ENCODE measurements around the gene MRPS2. TPM values are rescaled to one million over a fixed set of nuclear protein-coding genes. Genes with fewer than 3 reads are reported as not detected.

MRPS2 gene
- total and polyA plus RNA-seq, 7 donors, result 30.0 to 61.6 (median 37.7) TPM

DNA sequence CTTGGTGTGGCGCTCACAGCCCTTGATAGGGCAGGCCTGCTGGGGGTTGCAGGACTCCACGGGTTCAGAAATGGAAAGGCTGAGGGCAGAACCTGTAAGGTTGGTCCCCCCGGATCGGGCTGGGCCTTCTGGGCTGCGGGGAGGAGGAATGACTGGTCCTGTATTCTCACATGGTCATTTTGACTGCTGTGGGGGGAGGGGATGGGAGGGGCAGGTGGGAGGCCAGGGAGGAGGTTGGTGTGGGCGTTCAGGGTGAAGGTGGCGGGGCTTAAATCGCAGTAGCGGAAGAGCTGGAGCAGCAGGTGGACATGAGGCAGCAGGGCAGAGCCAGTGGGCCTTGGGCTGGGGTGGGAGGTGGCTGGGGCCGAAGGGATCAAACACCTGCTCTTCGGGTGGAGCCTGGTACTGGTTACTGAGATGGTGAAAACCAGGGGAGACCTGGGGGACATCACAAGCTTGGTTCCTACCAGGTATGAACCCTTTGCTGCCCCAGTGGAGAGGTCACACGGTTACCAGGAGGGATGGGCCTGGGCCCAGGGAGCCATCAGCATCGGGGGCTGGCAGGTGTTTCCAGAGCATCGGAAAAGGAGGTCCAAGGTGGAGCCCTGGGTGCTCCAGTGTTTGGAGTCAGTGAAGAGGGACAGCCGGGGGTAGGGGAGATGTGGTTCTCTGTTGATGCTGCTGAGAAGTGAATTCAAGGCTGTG lies 1.8 kb downstream of the MRPS2 start:
- H3K9me3 ChIP-seq, result no peaks in the 10 kb centered on the region
- intact Hi-C loops (cut with DNase I), result no loop called here
- H3K4me1 ChIP-seq, result peaks cover 0 to 34% (median 27%) of the 10 kb centered on the region in 4 donors
- H3K4me3 ChIP-seq, result peak overlapping the region in 2 of 4 donors; percentile 90 to 92
- H3K27me3 ChIP-seq, result no peaks in the 10 kb centered on the region
- TF ChIP-seq POLR2AphosphoS5 (IDR thresholded peaks at IDR 0.05), result no peak
- TF ChIP-seq POLR2A (IDR thresholded peaks at IDR 0.05), result no peak
- no peak for TF ChIP-seq EP300 (IDR thresholded peaks at IDR 0.05)
- TF ChIP-seq, protein P1, sequence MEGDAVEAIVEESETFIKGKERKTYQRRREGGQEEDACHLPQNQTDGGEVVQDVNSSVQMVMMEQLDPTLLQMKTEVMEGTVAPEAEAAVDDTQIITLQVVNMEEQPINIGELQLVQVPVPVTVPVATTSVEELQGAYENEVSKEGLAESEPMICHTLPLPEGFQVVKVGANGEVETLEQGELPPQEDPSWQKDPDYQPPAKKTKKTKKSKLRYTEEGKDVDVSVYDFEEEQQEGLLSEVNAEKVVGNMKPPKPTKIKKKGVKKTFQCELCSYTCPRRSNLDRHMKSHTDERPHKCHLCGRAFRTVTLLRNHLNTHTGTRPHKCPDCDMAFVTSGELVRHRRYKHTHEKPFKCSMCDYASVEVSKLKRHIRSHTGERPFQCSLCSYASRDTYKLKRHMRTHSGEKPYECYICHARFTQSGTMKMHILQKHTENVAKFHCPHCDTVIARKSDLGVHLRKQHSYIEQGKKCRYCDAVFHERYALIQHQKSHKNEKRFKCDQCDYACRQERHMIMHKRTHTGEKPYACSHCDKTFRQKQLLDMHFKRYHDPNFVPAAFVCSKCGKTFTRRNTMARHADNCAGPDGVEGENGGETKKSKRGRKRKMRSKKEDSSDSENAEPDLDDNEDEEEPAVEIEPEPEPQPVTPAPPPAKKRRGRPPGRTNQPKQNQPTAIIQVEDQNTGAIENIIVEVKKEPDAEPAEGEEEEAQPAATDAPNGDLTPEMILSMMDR (IDR thresholded peaks at IDR 0.05), result no peak
- no peak overlapping the region for H3K27ac ChIP-seq
- DNase-seq, result peak; percentile 46
- WGBS, 2 donors, result 86 to 90% methylated on average over 15 of the region's 15 CpGs
- peaks cover 9 to 38% (median 20%) of the 10 kb centered on the region in 4 donors for H3K36me3 ChIP-seq

DNA sequence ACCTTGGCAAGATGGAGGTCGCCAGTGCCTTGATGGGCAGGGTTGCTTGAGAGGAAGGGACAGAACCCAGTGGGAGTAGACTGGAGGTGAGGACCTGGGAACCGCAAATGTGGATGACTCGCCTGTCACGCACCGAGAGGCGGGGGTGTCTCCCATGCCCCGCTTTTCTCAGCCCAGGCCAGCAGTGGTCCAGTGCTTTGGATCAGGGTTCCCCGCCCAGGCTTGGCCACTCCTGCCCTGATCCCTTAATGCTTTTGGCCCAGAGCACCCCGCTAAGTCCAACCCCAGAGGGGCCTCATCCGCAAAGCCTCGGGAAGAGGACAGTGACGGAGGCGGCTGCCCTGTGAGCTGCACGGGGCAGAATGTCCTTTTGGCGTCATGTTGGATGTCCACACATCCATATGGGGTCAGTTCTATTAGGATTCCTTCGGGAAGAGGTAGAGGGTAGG lies 2.4 kb downstream of the MRPS2 start:
- Histone ChIP-seq H3K36me3 (peaks cover 9 to 38% (median 20%) of the 10 kb centered on the region in 4 donors), H3K9me3 (no peaks in the 10 kb centered on the region), H3K27me3 (no peaks in the 10 kb centered on the region), H3K27ac (no peak overlapping the region), H3K4me3 (no peak overlapping the region), H3K4me1 (peaks cover 0 to 34% (median 27%) of the 10 kb centered on the region in 4 donors)
- WGBS, 2 donors, result 89 to 95% methylated on average over 16 of the region's 16 CpGs
- intact Hi-C loops (cut with DNase I), result no loop called here
- TF ChIP-seq EP300 (IDR thresholded peaks at IDR 0.05) (no peak), POLR2AphosphoS5 (IDR thresholded peaks at IDR 0.05) (no peak), POLR2A (IDR thresholded peaks at IDR 0.05) (no peak)
- TF ChIP-seq, protein P1 (IDR thresholded peaks at IDR 0.05), result no peak
- peak; percentile 40 for DNase-seq

DNA sequence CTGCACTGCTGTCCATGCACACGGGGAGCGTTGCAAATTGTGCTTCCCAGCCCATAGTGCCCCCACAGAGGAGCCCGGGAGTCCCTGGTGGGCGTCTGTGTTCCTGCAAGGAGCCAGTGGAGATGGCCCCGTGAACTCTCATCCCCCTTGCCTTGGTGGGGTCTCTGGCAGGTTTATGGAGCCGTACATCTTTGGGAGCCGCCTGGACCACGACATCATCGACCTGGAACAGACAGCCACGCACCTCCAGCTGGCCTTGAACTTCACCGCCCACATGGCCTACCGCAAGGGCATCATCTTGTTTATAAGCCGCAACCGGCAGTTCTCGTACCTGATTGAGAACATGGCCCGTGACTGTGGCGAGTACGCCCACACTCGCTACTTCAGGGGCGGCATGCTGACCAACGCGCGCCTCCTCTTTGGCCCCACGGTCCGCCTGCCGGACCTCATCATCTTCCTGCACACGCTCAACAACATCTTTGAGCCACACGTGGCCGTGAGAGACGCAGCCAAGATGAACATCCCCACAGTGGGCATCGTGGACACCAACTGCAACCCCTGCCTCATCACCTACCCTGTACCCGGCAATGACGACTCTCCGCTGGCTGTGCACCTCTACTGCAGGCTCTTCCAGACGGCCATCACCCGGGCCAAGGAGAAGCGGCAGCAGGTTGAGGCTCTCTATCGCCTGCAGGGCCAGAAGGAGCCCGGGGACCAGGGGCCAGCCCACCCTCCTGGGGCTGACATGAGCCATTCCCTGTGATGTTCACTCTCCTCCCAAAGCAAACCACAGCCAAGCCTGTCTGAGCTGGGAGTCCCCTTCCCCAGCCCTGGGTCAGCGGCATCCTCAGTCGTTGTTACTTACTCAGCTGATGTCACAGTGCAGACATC lies 3.1 kb downstream of the MRPS2 start:
- H3K36me3 ChIP-seq, result peaks cover 9 to 38% (median 20%) of the 10 kb centered on the region in 4 donors
- TF ChIP-seq EP300 (IDR thresholded peaks at IDR 0.05) (no peak), POLR2AphosphoS5 (IDR thresholded peaks at IDR 0.05) (no peak), POLR2A (IDR thresholded peaks at IDR 0.05) (no peak)
- TF ChIP-seq, protein P1 (IDR thresholded peaks at IDR 0.05), result no peak
- H3K4me1 ChIP-seq, result peaks cover 0 to 34% (median 27%) of the 10 kb centered on the region in 4 donors
- intact Hi-C loops (cut with DNase I), result no loop called here
- no peak overlapping the region for H3K4me3 ChIP-seq
- WGBS, 2 donors, result 91 to 93% methylated on average over 41 of the region's 41 CpGs
- H3K9me3 ChIP-seq, result no peaks in the 10 kb centered on the region
- H3K27me3 ChIP-seq, result no peaks in the 10 kb centered on the region
- peak; percentile 59 for DNase-seq
- H3K27ac ChIP-seq, result no peak overlapping the region

DNA sequence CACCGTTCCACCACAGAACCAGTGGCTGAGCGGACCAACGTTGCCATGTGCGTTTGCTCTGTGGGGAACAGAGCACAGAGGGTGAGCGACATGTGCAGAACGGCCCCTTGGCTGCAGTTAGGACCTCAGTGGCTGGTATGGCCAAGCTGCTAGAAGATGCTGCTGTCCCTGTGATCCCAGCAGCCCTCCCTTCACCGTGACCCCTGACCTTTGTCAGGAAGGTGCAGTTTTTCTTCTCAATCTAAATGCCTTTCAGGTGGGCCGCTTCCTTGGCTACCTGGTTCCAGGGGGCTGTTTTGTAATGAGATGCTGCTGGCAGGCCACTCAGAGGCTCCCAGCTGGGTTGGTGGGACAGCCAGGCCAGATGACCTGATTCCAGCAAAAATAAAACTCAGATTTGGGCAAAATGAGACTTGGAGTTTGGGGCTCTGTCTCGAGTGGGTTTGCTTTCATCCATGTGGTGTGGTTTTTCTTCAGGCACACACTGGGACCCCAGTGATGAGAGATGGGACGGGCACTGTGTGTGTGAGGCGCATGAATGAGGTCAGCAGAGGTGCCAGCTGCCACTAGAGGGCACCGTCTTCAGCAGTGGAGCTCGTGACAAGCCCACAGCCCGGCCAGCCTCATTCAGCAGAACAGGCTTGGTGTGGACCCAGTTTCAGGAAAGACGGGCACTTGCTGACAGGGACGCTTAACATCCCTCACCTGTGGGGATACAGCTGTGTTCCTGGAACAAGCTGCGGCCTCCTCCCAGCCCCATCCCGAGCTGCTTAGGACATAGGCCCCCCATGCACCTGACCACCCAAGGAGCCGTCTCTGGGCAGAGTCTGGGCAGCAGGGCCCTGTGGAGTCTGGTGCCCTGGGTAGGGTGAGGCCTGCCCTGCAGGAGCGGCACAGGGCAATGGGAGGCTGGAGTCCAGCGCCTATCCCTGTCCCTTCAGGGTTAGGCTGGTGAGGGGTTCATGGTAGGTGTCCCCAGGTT lies 4.1 kb downstream of the MRPS2 start:
- H3K27me3 ChIP-seq, result no peaks in the 10 kb centered on the region
- DNase-seq, result peak; percentile 74
- intact Hi-C loops (cut with DNase I), result no loop called here
- WGBS, 2 donors, result 65 to 72% methylated on average over 21 of the region's 21 CpGs
- peaks cover 0 to 28% (median 22%) of the 10 kb centered on the region in 4 donors for H3K4me1 ChIP-seq
- TF ChIP-seq, protein P1 (IDR thresholded peaks at IDR 0.05), result peak in 3 of 4 experiments; percentile 30 to 64 (median 38)
- no peak for TF ChIP-seq POLR2AphosphoS5 (IDR thresholded peaks at IDR 0.05)
- H3K9me3 ChIP-seq, result no peaks in the 10 kb centered on the region
- H3K27ac ChIP-seq, result no peak overlapping the region
- no peak overlapping the region for H3K4me3 ChIP-seq
- H3K36me3 ChIP-seq, result peaks cover 9 to 38% (median 20%) of the 10 kb centered on the region in 4 donors

All from sigmoid colon (tissue), 7 donors.